ENCODE measurements around the gene ANKRD18A.

The ANKRD18A gene

DNA sequence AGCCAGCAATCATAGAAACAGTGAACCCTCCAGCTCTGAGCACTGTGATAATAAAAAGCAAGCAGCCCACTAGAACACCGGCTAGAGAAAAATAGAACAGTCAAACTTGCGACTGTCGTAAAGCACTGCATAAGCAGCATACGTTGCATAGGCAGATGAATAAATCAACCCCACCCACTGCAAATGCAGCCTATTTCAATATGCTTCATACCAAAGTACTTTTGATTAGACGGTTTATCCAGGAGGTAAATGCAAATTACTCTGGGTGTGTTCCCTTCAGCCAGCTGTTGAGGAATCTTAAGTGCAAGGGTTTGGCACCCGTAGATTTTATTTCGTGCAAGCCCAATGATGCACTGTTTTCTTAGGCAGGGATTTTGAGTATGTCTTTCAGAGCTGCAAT lies 32.1 kb upstream of the ANKRD18A start:
- Histone ChIP-seq H3K27me3 (peaks cover 4% of the 10 kb centered on the region), H3K4me1 (no peaks in the 10 kb centered on the region), H3K4me3 (ENCODE audit: low read depth, low read length) (no peak overlapping the region), H3K9me3 (no peaks in the 10 kb centered on the region), H3K36me3 (no peaks in the 10 kb centered on the region)
- TF ChIP-seq, protein P1, sequence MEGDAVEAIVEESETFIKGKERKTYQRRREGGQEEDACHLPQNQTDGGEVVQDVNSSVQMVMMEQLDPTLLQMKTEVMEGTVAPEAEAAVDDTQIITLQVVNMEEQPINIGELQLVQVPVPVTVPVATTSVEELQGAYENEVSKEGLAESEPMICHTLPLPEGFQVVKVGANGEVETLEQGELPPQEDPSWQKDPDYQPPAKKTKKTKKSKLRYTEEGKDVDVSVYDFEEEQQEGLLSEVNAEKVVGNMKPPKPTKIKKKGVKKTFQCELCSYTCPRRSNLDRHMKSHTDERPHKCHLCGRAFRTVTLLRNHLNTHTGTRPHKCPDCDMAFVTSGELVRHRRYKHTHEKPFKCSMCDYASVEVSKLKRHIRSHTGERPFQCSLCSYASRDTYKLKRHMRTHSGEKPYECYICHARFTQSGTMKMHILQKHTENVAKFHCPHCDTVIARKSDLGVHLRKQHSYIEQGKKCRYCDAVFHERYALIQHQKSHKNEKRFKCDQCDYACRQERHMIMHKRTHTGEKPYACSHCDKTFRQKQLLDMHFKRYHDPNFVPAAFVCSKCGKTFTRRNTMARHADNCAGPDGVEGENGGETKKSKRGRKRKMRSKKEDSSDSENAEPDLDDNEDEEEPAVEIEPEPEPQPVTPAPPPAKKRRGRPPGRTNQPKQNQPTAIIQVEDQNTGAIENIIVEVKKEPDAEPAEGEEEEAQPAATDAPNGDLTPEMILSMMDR (IDR thresholded peaks at IDR 0.05; ENCODE audit: low read depth, low read length), result no peak
- no peak for DNase-seq

DNA sequence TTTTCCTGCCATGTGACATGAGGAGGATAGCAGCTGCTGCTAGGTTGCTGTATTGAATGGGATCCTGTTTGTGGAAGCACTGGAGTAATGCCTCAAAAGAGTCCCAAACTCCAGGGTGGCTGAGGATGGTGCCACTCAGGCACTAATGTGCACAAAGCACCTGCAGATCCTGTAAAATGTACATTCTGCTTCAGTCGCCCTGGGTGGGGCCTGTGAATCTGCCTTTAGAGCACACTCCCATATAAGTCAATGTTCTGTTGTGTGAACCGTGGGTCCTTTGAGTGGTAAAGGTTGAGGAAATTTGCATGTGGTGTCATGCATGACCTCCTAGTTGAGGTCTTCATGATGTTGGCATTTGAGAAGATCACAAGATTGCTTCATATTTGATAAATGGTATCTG lies 31.6 kb upstream of the ANKRD18A start:
- Histone ChIP-seq H3K36me3 (no peaks in the 10 kb centered on the region), H3K4me1 (no peaks in the 10 kb centered on the region), H3K27me3 (peaks cover 3% of the 10 kb centered on the region), H3K4me3 (ENCODE audit: low read depth, low read length) (no peak overlapping the region), H3K9me3 (no peaks in the 10 kb centered on the region)
- TF ChIP-seq, protein P1 (IDR thresholded peaks at IDR 0.05; ENCODE audit: low read depth, low read length), result no peak
- no peak for DNase-seq

DNA sequence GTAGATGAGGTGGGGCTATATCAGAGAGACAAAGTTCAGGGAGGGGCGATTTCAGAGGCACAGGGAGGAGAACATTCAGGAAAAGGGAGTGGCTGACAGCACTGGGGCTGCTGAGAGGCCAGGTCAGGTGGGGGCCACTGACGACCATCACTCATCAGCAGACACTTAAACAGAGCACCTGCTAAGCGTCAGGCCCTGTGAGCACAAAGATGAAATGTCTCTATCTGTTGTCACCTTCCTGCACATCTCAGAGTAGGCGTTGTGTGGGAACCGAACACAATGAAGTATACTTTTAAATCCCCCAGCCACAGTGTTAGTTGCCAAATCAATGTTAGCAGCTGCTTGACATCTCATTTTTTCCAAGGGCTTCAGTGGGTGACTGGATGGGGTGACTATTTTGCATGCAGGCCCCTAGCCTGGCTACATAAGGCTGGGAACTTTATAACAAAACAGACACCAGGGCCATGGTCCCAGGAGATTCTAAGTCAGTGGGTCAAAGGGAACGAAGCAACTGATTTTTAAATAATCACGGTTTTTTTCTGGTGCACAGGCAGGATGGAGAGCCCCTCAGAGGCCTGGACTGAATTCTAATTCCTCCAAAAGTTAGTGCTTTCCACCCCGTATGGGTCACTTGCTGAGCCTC lies 31.1 kb upstream of the ANKRD18A start:
- Histone ChIP-seq H3K4me1 (no peaks in the 10 kb centered on the region), H3K27me3 (no peaks in the 10 kb centered on the region; the same call in 1 of the 2 replicates), H3K4me3 (ENCODE audit: low read depth, low read length) (no peak overlapping the region), H3K36me3 (no peaks in the 10 kb centered on the region), H3K9me3 (no peaks in the 10 kb centered on the region)
- DNase-seq, result no peak
- TF ChIP-seq, protein P1 (IDR thresholded peaks at IDR 0.05; ENCODE audit: low read depth, low read length), result no peak

DNA sequence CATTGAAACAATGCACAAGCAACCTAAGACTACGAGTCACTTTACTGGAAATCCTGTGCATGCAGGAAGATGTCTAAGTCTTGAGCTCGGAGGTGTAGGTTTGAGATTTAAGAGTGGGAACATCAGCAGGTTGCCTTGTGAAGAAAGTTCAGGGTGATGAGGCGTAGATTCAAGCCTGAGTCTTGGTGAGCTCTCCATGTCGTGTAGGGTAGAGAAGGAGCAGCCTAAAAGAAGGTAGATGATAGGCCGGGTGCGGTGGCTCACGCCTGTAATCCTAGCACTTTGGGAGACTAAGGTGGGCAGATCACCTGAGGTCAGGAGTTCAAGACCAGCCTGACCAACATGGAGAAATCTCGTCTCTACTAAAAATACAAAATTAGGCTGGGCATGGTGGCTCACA lies 30.2 kb upstream of the ANKRD18A start:
- H3K9me3 ChIP-seq, result no peaks in the 10 kb centered on the region
- H3K4me1 ChIP-seq, result no peaks in the 10 kb centered on the region
- no peak for DNase-seq
- H3K4me3 ChIP-seq (ENCODE audit: low read depth, low read length), result no peak overlapping the region
- no peaks in the 10 kb centered on the region for H3K36me3 ChIP-seq
- H3K27me3 ChIP-seq, result no peaks in the 10 kb centered on the region; the same call in 1 of the 2 replicates
- TF ChIP-seq, protein P1 (IDR thresholded peaks at IDR 0.05; ENCODE audit: low read depth, low read length), result no peak

DNA sequence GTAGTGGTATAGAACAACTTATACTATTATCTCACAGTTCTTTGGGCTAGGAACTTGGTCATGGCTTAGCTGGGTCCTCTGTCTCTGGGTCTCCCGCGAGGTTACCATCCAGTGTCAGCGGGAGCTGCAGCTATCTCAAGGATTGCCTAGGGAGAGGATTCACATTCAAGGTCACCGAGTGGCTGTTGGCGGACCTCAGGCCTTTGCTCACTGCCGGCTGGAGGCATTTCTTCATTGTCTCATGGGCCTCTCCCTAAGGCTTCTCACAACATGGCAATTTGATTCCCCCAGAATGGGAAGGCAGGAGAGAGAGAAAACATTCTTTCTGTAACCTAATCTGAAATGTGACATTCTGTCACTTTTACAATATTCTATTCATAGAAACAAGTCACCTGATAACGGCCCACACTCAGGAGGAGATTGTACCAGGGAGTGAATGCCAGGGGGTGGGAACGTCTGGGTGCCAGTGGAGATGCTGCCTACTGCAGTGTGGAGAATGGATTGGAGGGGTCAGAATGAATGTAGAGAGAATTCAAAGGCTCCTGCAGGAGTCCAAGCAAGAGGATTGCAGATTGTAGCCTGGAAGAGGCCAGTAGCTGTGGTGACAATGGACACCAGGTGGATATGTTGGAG lies 29.5 kb upstream of the ANKRD18A start:
- Histone ChIP-seq H3K9me3 (no peaks in the 10 kb centered on the region), H3K27me3 (no peaks in the 10 kb centered on the region; the same call in 1 of the 2 replicates), H3K36me3 (no peaks in the 10 kb centered on the region), H3K4me1 (no peaks in the 10 kb centered on the region), H3K4me3 (ENCODE audit: low read depth, low read length) (no peak overlapping the region)
- TF ChIP-seq, protein P1 (IDR thresholded peaks at IDR 0.05; ENCODE audit: low read depth, low read length), result no peak
- no peak for DNase-seq

DNA sequence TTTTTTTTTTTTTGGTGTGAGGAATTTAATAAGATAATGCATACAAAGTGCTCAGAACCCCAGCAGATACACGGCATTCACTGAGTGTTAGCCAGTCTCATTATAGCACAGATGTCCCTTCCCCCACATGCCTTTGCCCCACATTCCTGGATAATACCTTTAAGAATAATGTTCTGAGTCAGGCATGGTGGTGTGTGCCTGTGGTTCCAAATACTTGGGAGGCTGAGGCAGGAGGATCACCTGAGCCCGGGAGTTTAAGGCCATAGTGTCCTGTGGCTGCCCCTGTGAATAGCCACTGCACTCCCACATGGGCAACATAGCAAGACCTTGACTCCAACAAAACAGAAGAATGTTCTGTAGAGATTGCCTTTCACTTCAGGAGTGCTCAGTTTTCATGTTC lies 24.2 kb upstream of the ANKRD18A start:
- Histone ChIP-seq H3K27me3 (no peaks in the 10 kb centered on the region; the same call in 1 of the 2 replicates), H3K9me3 (no peaks in the 10 kb centered on the region), H3K36me3 (no peaks in the 10 kb centered on the region), H3K4me1 (no peaks in the 10 kb centered on the region), H3K4me3 (ENCODE audit: low read depth, low read length) (no peak overlapping the region)
- DNase-seq, result no peak
- TF ChIP-seq, protein P1 (IDR thresholded peaks at IDR 0.05; ENCODE audit: low read depth, low read length), result no peak
